Mesangial cell (primary cell): ENCODE measurements around the gene MCRS1. TPM values are rescaled to one million over a fixed set of nuclear protein-coding genes. Genes with fewer than 3 reads are reported as not detected.

Experiments used
- total RNA-seq: library from RNA; depleted of rRNA; stranded (reverse); fragments of >200 nt; gene quantifications from 2 replicates; pipeline ENCODE4 v1.2.3, GENCODE V29; 2015

The MCRS1 gene, protein sequence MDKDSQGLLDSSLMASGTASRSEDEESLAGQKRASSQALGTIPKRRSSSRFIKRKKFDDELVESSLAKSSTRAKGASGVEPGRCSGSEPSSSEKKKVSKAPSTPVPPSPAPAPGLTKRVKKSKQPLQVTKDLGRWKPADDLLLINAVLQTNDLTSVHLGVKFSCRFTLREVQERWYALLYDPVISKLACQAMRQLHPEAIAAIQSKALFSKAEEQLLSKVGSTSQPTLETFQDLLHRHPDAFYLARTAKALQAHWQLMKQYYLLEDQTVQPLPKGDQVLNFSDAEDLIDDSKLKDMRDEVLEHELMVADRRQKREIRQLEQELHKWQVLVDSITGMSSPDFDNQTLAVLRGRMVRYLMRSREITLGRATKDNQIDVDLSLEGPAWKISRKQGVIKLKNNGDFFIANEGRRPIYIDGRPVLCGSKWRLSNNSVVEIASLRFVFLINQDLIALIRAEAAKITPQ
- total RNA-seq, result 70.4 and 79.4 TPM in 2 replicates

DNA sequence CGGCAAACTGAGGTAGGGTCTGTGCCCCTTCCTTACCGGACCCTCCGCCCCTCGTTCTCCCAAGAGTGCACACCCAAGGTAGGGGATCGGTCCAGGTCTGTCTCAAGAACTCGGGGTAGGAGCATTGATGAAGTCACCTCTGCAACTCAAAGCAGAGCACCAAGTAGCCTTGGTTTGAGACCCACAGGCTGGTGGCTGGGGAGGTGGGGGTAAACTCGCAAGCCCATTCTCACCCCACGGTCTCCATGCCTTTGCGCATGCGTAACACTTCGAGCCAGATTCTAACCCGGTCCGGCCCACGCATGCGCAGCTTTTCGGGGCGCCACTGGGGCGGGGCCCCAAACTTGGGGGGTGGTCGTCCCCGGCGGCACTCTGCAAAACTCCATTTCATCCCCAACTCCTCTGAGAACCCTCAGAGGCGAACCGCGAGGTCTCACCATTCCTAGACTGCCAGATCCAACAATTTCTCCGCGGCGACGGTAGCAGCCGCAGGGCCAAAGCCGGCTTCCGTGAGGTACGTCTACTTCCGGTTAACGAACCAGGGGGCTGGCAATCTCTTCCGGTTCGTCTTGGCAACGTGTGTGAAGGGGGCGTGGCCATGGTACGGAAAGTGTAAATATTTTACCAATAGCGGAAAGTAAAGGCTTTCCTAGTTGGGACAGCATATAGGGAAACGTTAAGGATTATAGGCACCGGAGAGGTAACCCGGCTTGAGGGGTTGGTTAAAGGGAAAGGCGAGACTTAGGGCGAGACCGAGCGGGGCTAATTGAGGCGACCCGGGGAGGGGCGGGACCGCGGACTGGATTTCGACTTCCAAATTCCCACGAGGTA lies at the start of gene MCRS1:
MCRS1 (minus strand) TSS at position 532 of the 831 bp plus-strand sequence. CDS start 1,411 bp downstream, outside the sequence.

DNA sequence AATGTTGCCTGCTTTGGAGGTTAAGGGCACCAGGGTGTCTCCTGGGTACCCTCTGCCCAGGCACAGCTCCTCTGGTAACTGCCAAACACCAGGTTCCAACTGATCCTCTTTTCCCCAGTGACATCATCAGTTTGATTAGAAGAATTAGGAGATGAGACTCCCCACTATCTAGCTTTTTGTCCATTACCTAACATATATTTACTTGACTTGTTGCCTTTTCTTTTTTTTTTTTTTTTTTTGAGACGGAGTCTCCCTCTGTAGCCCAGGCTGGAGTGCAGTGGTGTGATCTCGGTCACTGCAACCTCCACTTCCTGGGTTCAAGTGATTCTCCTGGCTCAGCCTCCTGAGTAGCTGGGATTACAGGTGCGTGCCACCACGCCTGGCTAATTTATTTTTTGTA lies 37.6 kb upstream of the MCRS1 start, which contains the start of gene FAM186B:
FAM186B (minus strand) TSS at position 101 of the 400 bp plus-strand sequence. CDS start 162 bp downstream, outside the sequence.

DNA sequence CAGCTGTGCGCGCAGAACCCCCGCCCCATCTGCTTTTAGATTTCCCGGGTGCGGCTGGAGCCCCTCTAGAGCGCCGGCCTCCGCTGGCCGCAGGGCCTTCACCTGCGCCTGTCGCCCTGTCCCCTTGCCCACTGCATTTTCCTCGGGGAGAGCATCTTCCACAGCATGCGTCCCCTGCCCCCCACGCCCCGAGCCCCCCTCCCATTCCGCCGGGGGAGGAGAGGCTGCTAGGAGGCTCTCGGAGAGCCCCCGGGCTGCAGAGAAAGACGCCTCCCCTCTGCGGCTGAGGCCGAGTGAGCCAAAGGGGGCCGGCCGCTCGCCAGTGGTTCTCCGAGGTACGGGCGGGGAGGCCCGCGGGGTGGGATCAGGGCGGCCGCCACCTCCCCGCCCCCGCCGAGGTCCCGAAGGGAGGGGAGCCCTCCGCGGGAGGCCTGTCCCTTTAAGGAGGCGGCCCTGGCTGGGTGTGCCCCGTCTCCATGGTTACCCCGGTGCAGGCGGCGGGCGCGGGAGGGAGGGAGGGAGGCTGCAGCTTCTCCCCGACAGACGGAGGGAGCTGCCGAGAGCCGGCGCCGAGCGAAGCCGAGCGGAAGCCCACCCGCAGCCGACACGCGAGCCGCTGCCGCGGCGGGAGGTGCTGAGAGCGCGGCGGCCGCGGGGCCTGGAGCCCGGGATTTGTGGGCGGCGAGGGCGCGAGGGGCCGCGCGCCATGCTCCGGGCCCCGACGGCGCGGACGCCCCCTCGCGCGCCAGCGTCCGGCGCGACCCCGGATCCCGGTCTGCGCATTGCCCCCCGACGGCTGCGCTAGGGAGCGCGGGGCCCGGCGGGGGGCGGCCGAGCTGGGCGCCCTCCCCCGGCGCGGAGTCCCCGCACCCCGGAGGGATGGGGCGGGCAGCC lies 29.2 kb downstream of the MCRS1 start, which contains the start of gene KCNH3:
KCNH3 (plus strand) TSS at position 521 of the 894 bp plus-strand sequence. CDS start 387 bp downstream, outside the sequence.

Other genes starting within 250 kb of the MCRS1 start
- gene TROAP, start 244.9 kb downstream of the MCRS1 start, total RNA-seq, result 2.5 and 46.4 TPM in 2 replicates
- gene C1QL4, start 231.0 kb downstream of the MCRS1 start, total RNA-seq, result 0.13 and 0.16 TPM in 2 replicates
- 5.9 and 9.4 TPM in 2 replicates for gene DNAJC22, start 221.3 kb downstream of the MCRS1 start, total RNA-seq
- 14.2 and 17.6 TPM in 2 replicates for gene SPATS2, start 200.7 kb downstream of the MCRS1 start, total RNA-seq
- 0.16 and 1.1 TPM in 2 replicates for gene KCNH3, start 29.1 kb downstream of the MCRS1 start, total RNA-seq
- gene FAM186B, start 37.5 kb upstream of the MCRS1 start, total RNA-seq, result 0.13 TPM in 1 of 2 replicates, not detected in the other
- gene PRPF40B, start 55.4 kb upstream of the MCRS1 start, total RNA-seq, result 10.1 and 13.1 TPM in 2 replicates
- gene FMNL3, start 139.3 kb upstream of the MCRS1 start, total RNA-seq, result 16.2 and 26.9 TPM in 2 replicates
- gene TMBIM6, start 173.4 kb upstream of the MCRS1 start, total RNA-seq, result 303 and 380 TPM in 2 replicates